ENCODE results near the gene CGREF1. TPM values are rescaled to one million over a fixed set of nuclear protein-coding genes. Genes with fewer than 3 reads are reported as not detected.
"Not testable (repeated sequence)": the region's sequence is repeated elsewhere in the genome, so short reads cannot be mapped to it uniquely, and the experiment has no call there.

CGREF1 gene
- total RNA-seq, 1 donor from 2014 or later, result 1.1 TPM

DNA sequence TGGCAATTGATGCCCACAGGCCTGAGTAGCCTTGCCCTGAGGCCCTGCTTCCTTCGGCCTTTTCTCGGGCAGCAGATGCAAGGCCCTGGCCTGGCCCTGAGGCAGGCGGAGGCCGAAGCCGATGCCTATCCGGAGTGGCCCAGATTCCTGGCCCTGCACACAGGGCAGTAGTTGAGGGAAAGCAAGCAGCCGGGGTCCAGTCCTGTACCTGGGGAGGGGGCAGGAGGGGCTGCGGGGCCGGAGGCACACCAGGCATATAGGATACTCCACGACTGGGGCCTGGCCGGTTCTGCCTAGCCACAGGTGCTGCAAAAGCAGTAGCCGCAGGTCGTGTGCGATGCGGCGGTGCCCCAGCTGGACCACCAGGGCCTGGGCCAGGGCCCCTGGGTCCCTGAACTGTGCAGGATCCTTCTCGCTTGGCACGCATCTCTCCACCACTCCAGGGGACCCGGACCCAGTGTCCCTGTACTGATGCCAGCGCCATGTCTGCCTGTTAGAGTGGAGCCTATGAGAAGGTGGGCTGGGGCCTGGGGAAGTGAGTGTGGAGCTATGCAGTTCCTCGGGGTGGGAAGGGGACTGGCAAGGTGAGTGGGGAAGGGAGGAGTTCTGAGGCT, 18.5 kb upstream of the CGREF1 start:
- DNase-seq (ENCODE audit: low spot score), result no peak

DNA sequence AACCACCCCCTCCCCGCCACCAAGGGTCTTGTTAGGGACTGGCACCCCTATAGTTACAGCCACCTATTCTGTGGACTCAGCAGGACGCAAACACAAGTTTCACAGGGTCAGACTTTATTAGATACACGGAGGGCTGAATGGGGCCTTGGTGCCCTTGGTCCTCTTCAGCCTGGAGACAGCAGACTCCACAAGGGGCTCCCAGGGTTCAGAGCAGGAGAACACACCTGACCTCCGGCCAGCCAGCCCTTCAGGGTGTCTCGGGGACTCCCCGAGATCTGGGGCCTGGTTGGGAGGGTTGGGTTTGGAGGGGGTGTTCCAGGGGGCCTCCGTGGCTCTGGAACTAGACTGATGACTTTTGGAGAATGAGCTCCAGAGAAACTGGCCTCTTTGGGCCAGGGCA, 17.8 kb upstream of the CGREF1 start:
- DNase-seq (ENCODE audit: low spot score), result no peak

DNA sequence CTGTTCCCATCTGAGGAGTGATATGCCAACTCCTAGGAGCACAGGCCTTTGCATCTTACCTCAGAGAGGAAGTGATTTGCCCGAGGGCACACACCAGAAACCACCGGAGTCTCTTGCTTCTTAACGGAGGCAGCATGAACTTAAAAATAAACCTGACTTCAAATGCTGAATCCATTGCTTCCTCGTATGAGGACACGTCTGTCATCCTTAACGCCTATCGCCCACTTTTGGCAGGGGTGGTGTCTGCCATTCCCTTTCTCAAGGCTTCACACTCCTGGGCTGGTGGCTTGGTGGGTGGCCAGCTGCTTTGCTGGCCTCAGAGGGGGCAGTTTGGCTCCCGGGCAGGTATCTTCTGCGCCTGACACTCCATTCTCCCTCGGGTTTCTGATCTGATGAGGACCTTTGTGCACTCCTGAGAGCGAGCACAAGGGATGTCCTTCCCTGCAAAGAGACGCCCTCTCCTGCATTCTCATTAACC, 16.6 kb upstream of the CGREF1 start:
- DNase-seq (ENCODE audit: low spot score), result no peak

DNA sequence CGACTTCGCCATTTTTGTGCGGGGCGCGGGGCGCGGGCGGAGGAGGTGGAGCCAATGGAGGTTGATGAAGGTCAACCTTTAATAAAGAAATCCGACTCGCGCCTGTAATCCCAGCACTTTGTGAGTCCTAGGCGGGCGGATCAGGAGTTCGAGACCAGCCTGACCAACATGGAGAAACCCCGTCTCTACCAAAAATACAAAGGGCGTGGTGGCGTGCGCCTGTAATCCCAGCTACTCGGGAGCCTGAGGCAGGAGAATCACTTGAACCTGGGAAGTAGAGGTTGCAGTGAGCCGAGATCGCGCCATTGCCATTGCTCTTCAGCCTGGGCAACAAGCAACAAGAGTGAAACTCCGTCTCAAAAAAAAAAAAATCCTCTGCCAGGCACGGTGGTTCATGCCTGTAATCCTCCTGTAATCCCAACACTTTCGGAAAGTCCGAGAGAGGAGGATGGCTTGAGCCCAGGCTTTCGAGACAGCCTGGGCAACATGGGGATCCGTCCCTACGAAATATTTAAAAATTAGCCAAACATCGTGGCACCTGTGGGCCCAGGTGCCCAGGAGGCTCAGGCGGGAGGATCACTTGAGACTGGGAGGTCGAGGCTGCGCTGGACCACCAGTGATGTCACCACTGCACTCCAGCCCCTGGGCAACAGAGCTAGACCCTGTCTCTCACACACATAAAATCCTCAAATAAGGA, 16.0 kb upstream of the CGREF1 start:
- DNase-seq (ENCODE audit: low spot score), result no peak

DNA sequence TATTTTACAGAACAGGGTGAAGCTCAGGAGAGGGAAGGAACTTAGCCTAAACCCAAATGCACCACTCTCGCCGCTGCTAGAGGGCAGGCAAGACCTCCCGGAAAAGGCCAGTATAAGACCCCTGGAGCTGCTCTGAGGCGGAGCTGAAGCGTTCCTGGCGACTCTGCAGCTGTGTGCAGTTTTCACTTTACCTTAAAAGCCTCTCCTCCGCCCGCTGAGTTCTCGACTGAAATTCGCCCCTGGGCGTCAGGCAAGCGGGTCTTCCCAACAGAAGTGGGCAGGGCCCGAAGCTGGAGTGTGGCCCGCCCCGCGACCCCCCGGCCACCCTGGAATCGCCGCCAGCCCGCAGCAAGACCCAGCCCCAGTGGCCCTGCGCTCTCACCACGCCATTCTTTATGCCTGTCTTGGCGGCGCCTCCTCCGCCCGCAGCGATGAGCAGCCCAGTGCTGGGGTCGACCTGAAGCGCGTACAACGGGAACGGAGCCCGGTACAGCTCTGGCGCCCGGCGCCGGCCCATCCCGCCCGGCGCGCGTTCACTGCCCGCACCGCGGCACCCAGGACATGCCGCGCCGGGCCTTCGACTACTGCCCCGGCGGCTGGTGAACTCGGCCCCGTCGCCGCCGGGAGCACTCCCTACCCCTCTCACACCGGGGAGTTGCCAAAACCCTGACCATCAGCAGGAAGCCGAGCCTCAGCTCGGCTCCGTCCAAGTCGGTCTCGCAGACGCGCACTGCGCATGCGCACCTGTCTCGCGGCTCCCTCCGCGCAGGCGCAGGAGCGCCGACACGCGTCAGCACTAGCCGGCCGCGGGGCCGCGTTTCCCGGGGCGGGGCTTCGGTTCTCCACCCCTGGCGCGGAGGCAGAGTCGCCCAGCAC, 15.2 kb upstream of the CGREF1 start, which contains the start of gene PREB:
Gene PREB, minus strand, starts transcription at position 732 of the 876 bp plus-strand sequence. Its CDS starts 215 bp downstream, at position 517.
- peak; percentile 97 for DNase-seq (ENCODE audit: low spot score)

DNA sequence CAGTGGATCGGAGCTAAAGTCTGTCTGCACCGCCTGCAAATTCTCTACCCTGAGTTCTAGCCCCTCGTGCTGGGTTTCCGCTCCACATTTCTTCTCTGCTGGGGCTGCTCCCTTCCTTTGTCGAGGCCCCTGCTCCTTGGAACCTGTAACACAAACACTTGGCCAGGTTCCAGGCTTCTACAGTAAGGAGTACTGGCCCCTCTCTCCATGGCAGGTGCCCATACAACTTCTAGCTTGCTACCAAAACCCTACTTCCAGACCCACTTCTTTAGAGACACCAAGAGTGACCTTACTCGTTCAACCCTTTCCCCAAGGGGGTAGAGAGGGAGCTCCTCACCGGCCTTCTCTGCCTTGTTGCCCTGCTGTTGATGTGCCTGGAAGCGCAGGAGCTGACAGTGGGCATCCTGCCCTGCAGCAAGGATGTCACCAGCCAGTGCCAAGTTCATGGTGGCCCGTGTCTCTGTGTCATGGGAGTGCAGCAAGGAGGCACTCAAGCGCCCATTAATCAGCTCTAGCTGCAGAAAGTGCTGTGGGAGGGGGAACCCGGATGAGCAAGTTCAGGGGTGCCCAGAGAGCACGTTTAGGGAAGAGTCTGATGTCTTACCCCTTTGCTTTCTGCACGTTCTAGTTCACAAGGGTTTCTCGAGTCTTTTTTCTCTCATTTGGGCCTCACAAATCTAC, 14.4 kb upstream of the CGREF1 start:
- no peak for DNase-seq (ENCODE audit: low spot score)

DNA sequence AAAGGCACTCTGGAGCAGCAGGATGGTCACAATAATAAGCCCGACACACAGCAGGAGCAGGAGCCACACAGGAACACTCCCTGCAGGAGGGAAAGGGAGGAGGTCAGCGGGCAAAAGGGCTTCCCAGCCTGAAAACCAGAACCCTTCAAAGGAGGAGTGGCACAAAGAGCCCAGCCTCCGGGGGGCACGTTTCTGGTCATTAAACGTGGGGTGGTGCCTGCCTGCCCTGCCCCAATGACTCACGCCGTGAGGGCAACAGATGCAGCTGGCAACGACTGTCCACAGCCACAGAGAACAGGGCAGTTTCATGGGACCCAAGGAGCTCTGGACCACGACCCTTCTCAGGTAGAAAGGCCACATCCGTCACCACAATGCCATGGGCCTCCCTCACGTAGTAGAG, 12.5 kb upstream of the CGREF1 start:
- no peak for DNase-seq (ENCODE audit: low spot score)

DNA sequence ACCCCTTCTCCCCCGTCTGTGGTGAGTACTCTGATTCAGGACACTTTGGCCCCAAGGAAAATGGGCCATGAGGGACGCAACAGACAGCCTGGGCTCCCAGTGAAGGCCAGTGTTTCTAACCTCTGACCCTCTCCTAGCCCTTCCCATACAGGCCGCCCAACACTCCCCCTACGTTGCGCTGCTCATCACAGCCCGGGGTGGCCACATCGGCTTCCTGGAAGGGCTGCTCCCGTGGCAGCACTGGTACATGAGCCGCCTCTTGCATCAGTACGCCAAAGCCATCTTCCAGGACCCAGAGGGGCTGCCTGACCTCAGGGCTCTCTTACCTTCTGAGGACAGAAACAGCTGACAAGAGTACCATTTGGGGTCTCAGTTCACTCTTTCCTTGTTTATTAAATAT, 11.5 kb upstream of the CGREF1 start:
- no peak for DNase-seq (ENCODE audit: low spot score)

DNA sequence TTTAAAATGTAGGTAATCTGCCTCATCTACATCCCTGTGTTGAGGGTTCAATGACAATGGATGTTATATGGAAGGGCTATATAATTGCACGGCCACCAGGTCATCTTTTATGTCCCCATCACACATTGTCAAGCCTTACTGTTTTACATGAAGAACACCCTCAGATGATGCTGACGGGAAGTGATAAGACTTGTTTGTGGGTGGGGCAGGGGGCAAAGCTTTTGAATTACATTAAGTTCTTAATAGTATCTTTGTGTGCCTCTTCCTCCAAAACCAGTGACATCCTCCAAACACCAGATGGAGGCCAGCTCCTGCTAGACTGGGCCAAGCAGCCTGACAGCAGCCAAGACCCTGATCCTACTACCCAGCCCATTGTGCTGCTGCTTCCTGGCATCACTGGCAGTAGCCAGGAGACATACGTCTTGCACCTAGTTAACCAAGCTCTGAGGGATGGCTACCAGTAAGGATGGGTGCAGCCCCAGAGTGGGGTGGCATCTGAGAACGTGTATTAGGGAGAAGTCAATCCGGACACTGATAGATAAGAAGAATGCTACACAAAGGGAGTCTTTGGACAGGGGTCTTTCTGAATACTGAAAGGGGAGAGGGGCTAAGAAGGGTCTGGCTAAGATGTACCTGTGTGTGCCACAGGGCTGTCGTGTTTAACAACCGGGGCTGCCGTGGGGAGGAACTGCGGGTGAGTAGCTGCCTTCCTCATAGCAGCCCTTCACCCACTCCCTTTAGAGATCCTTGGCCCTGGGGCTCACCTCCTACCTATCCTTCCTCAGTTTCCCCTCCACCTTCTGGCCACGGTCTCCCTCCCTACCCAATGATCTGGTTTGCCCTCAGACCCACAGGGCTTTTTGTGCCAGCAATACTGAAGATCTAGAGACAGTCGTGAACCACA, 10.0 kb upstream of the CGREF1 start:
- no peak for DNase-seq (ENCODE audit: low spot score)

DNA sequence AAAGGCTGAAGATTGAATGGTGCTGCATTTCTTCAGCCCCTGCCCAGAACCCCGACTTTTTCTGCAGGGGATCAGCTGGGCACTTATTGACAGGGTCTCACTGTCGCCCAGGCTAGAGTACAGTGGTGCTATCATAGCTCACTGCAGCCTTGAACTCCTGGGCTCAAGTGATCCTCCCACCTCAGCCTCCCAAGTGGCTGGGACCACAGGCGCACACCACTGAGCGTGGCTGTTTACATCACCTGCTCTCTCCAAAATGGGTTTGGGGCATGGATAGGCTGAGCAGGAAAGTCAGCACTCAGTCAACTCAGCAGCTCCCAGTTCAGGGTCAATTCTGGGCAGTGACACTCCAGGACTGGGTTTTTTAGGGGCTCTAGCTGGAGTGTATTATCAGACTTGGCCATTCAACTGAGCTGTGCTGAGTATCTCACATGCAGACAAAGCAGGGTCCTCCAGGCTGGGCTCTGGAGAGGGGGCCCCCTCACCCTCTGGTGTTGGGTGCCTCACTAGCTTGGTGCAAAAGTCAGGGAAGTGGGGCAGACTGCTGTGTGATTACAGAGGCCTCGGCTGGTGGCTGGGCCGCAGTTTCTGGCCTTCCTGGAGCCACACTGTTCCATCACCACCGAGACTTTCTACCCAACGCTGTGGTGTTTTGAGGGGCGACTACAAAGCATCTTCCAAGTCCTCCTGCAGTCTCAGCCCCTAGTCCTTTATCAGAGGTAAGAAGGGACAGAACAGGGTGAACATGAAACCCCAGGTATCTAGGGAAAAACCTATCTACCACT, 9.1 kb upstream of the CGREF1 start:
- DNase-seq (ENCODE audit: low spot score), result no peak

DNA sequence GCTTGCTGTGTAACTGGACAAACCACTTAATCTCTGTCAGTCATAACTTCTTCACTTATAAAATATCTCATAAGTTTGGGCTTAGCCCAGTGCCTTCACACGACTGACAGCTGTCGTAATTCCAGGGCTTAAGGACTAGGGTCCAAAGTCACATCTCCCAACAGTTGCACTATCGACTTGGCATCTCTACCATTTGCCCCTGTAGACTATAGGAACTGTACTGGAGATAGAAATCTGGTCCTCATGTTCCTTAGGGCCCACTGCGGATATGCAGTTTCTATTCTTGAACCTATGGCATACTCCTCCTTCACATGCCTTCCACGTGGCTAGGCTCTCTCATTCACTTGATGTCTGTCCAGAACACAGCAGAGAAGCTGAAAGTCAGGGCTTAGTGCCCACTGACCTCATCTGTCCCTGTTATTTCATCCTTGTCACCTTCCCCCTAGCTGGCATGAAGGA, 7.4 kb upstream of the CGREF1 start:
- no peak for DNase-seq (ENCODE audit: low spot score)

DNA sequence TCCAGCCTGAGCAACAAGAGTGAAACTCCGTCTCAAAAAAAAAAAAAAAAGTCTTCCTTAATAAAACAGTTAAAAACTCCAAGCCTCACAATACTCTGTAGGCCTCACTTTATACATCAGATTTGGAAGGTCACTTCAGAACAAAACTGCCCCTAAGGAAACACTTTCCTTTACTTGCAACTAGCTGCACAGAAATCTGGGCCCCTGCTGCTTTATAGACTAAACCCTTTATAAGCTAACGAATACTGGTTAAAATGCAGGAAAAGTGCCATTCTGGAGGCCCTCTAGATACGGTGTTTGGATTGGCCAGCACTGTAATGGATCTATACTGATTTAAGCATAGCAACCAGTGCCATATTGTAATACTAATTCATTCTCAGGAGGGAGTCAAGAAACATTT, 6.2 kb upstream of the CGREF1 start:
- no peak for DNase-seq (ENCODE audit: low spot score)

DNA sequence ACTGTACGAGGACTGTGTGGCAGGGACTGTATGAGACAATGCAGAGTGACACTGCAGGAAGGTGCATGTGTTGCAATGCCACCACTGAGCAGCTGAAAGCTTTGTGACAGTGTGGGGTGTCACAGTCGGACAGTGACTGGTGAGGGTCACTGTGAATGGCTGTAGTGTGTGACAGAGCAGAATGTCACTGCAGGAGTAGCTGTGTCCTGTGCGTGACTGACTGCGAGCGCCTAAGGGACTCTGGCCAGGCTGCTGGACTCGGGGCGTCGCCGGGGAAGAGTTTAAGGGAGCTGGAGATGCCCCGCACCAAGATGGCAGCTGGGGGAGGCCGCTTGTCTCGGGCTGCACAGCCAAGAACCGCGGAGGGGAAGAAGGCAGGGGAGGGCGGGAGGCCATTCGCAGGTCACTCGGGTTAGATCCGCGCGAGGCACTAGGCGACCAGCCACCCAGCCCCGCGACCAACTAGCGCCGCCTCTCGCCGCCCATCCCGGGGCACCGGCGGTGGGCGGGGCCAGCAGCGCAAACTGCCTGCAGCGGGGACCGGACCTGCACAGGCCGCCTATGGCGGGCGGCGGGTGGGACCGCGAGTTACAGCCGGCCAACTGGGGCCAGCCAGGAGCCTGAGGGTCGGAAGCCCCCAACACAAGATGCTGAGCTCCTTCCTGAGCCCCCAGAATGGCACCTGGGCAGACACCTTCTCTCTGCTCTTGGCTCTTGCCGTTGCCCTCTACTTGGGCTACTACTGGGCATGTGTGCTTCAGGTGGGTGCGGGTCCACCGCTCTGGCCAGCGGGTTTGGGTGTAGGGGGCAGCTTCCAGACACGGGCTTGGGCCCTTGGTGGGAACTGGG, 4.6 kb upstream of the CGREF1 start, which contains the start of gene ABHD1:
Gene ABHD1, plus strand, starts transcription at position 514 of the 849 bp plus-strand sequence. Its CDS starts 134 bp downstream, at position 648.
- peak; percentile 54 for DNase-seq (ENCODE audit: low spot score)

DNA sequence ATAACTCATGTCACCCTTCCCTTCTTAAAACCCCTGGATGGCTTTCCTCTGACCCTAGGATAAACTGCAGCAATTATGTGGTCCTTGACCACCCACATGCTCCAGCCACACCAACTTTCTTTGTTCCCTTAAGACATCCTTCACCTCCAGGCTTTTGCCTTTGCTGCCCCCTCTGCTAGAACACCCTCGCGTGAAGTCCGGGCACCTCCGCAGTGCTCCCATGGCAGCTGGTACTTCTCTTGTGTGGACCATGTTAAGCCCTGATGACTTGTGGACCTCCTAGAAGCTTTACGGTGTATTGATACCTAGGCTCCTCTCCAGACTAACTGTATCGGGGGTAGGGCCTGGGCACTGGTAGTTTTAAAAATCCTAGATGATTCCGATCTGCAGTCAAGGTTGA, 3.9 kb upstream of the CGREF1 start:
- no peak for DNase-seq (ENCODE audit: low spot score)

DNA sequence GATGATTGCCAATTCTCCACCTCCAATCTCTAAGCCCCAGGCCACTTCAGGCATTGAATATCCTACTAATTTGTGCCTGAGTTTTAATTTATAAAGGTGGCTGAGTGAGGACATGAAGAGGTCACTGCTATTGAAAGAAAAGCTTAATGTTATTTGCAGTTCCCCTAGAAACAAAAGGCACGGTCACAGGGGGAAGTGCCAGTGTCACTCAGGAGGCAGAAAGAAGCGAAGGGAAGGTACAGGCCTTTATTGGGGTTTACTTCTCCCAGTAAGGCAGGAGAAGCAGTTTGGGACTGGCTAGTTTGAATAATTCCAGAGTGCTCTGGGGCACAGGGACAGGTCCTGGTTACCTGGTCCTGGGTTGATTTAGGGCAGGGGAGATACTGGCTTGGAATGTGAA, 3.0 kb upstream of the CGREF1 start:
- no peak for DNase-seq (ENCODE audit: low spot score)

DNA sequence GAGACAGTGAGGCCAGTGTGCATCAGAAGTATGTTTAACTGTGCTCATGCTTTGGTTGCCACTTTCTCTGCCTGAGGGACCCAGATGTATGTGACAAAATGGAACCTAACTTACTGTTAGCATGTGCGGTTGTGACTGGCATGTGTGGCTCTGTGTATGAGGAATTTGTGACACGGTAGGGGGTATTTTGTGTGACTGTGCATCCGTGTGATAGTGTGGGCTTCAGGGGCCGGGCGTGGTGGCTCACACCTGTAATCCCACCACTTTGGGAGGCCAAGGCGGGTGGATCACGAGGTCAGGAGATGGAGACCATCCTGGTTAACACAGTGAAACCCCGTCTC, 372 bp upstream of the CGREF1 start:
- not testable (repeated sequence) for DNase-seq (ENCODE audit: low spot score)

DNA sequence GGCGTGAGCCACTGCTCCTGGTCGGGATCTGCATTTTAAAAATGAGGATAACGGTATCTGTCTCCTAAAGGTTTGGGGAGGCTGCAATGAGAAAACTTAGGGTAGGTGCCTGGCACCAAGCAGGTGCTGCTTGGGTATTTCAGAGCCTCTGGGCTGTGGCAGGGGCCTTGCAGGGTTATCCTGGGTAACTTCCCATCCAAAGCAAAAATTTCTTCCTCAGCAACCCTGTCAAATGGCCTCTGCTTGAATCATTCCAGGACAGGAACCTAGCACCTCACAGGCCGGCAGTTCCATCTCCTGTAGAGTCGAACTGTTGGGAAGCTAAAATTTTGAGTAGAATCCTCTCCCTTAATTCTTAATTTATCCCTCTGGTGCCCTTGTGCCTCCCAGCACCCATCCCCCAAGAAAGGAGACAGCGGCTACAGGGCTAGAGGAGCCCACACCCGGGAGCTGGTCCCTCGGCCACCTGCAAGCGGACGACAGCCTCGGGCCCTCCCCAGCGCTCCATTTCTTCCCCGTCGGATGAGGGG, 868 bp downstream of the CGREF1 start:
- no peak for DNase-seq (ENCODE audit: low spot score)

DNA sequence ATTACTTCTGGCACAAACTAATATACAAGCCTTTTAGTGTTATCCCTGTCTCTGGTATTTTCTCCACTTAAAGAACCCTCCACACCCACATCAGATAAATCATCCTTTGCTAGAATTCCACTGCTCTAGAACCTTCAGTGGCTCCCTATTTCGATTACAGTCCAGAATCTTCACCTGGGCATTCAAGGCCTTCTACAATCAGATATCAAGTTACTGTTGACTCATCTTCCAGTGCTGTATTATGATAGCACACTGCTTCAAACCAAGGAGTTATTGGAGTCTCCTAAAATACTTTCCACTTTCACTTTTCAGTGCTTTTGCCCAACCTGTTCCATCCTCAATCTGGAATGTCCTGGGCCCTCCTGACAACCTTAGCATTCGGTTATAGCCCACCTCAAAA, 3.4 kb downstream of the CGREF1 start:
- no peak for DNase-seq (ENCODE audit: low spot score)

All from mucosa of gallbladder (tissue), 1 donor.